ENCODE data around the gene KRT7. TPM values are rescaled to one million over a fixed set of nuclear protein-coding genes. Genes with fewer than 3 reads are reported as not detected.

Gene KRT7
- total RNA-seq, 1 experiment from 2014 or later = 13.9 TPM

DNA sequence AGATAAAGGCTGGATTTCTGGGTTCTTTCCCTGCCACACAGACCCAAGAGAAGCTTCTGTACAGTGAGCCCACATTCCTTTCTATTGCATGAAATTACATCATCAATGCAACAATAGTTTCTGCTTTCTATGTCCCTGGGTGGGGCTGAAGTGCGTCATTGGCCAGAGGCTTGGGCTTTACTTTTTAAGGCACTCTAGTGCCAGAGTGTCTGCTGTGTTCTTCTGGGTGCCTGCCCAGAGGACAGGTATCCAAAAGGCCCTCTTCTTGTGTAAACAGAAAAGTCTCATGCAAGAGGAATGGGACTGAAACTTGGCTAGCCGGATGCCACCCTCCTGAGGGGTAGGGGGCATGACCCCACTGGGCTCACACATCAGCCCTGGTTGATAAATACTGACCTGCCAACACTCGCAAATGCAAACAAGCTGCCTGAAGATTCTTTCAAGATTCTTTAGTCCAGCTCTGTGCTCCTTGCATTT, 47.3 kb downstream of the KRT7 start:
- Mint-ChIP-seq H3K4me3 (ENCODE audit: unreplicated experiment) (no peak overlapping the region), H3K27ac (ENCODE audit: unreplicated experiment) (peak overlapping the region; percentile 89), H3K36me3 (ENCODE audit: insufficient read depth, unreplicated experiment) (no peaks in the 10 kb centered on the region), H3K9me3 (ENCODE audit: unreplicated experiment) (no peaks in the 10 kb centered on the region), H3K27me3 (ENCODE audit: insufficient read depth, unreplicated experiment) (no peaks in the 10 kb centered on the region), H3K4me1 (ENCODE audit: low read depth, unreplicated experiment) (peaks cover 27% of the 10 kb centered on the region)
- no TSS peak for BruUV-seq (replicated peaks)
- no peaks in the 10 kb centered on the region for H3K27me3 ChIP-seq (replicated peaks; ENCODE audit: control insufficient read depth, insufficient read depth, low read length)
- intact Hi-C loops (cut with micrococcal nuclease; ENCODE audit: unreplicated experiment) = loop anchor here (2.0 to 5.0 kb wide), 4 partner anchors 18 to 47 kb away; no protein-coding TSS in a partner anchor
- no peak for TF ChIP-seq CTCF (IDR thresholded peaks at IDR 0.05; ENCODE audit: insufficient read depth in 1 of 2, low read depth in 1 of 2, low read length in 1 of 2, severe bottlenecking in 1 of 2, unreplicated experiment in 1 of 2)
- DNase-seq = peak; percentile 70 to 76
- ChIA-PET CTCF (interaction anchor here (1.4 to 2.7 kb wide), 4 partner anchors 39 to 64 kb away, joined by 3 to 8 read pairs (median 6); no protein-coding TSS in a partner anchor), POLR2A (interaction anchor here (1.5 kb wide), 1 partner anchor 28 kb away, joined by 3 read pairs; no protein-coding TSS in a partner anchor)
- H3K4me1 ChIP-seq = peaks cover 33% of the 10 kb centered on the region
- H3K9me3 ChIP-seq = no peaks in the 10 kb centered on the region
- no peaks in the 10 kb centered on the region for H3K36me3 ChIP-seq (ENCODE audit: control insufficient read depth, insufficient read depth, low read length)
- H3K4me3 ChIP-seq (ENCODE audit: low read depth, low read length) = no peak overlapping the region

GRCh38 chr12:52280796-52281560, 47.9 kb downstream of the KRT7 start:
- H3K36me3 Mint-ChIP-seq (ENCODE audit: insufficient read depth, unreplicated experiment) = no peaks in the 10 kb centered on the region
- H3K27me3 Mint-ChIP-seq (ENCODE audit: insufficient read depth, unreplicated experiment) = no peaks in the 10 kb centered on the region
- intact Hi-C loops (cut with micrococcal nuclease; ENCODE audit: unreplicated experiment) = loop anchor here (2.0 to 5.0 kb wide), 4 partner anchors 18 to 46 kb away; no protein-coding TSS in a partner anchor
- H3K4me3 Mint-ChIP-seq (ENCODE audit: unreplicated experiment) = no peak overlapping the region
- POLR2A ChIA-PET = interaction anchor here (1.5 kb wide), 1 partner anchor 27 kb away, joined by 3 read pairs; no protein-coding TSS in a partner anchor
- peak overlapping the region; percentile 89 for H3K27ac Mint-ChIP-seq (ENCODE audit: unreplicated experiment)
- BruUV-seq (replicated peaks) = TSS peak; percentile 82
- CTCF ChIA-PET = interaction anchor here (1.4 to 2.7 kb wide), 4 partner anchors 38 to 65 kb away, joined by 3 to 8 read pairs (median 6); no protein-coding TSS in a partner anchor
- no peak for TF ChIP-seq CTCF (IDR thresholded peaks at IDR 0.05; ENCODE audit: insufficient read depth in 1 of 2, low read depth in 1 of 2, low read length in 1 of 2, severe bottlenecking in 1 of 2, unreplicated experiment in 1 of 2)
- H3K9me3 Mint-ChIP-seq (ENCODE audit: unreplicated experiment) = no peaks in the 10 kb centered on the region
- no peaks in the 10 kb centered on the region for H3K36me3 ChIP-seq (ENCODE audit: control insufficient read depth, insufficient read depth, low read length)
- no peaks in the 10 kb centered on the region for H3K9me3 ChIP-seq
- H3K4me1 Mint-ChIP-seq (ENCODE audit: low read depth, unreplicated experiment) = peaks cover 27% of the 10 kb centered on the region
- DNase-seq = peak; percentile 65 to 69
- no peak overlapping the region for H3K4me3 ChIP-seq (ENCODE audit: low read depth, low read length)
- H3K4me1 ChIP-seq = peaks cover 33% of the 10 kb centered on the region
- H3K27me3 ChIP-seq (replicated peaks; ENCODE audit: control insufficient read depth, insufficient read depth, low read length) = no peaks in the 10 kb centered on the region

- ChIA-PET POLR2A (no interaction called here), CTCF (no interaction called here)
- no peaks in the 10 kb centered on the region for H3K27me3 ChIP-seq (replicated peaks; ENCODE audit: control insufficient read depth, insufficient read depth, low read length)
- Mint-ChIP-seq H3K9me3 (ENCODE audit: unreplicated experiment) (no peaks in the 10 kb centered on the region), H3K4me3 (ENCODE audit: unreplicated experiment) (no peak overlapping the region), H3K27me3 (ENCODE audit: insufficient read depth, unreplicated experiment) (no peaks in the 10 kb centered on the region), H3K4me1 (ENCODE audit: low read depth, unreplicated experiment) (peaks cover 12% of the 10 kb centered on the region), H3K27ac (ENCODE audit: unreplicated experiment) (no peak overlapping the region), H3K36me3 (ENCODE audit: insufficient read depth, unreplicated experiment) (no peaks in the 10 kb centered on the region)
- no peaks in the 10 kb centered on the region for H3K9me3 ChIP-seq
- no peak for TF ChIP-seq CTCF (IDR thresholded peaks at IDR 0.05; ENCODE audit: insufficient read depth in 1 of 2, low read depth in 1 of 2, low read length in 1 of 2, severe bottlenecking in 1 of 2, unreplicated experiment in 1 of 2)
- no TSS peak for BruUV-seq (replicated peaks)
- no peak overlapping the region for H3K4me3 ChIP-seq (ENCODE audit: low read depth, low read length)
- intact Hi-C loops (cut with micrococcal nuclease; ENCODE audit: unreplicated experiment) = loop anchor here (5.0 kb wide), 1 partner anchor 43 kb away; no protein-coding TSS in a partner anchor
- no peak for DNase-seq
- peaks cover 22% of the 10 kb centered on the region for H3K4me1 ChIP-seq
- H3K36me3 ChIP-seq (ENCODE audit: control insufficient read depth, insufficient read depth, low read length) = no peaks in the 10 kb centered on the region
Observed at GRCh38 chr12:52284562-52285171, 51.6 kb downstream of the KRT7 start.
